ENCODE results near the gene SPOCK3. TPM values are rescaled to one million over a fixed set of nuclear protein-coding genes. Genes with fewer than 3 reads are reported as not detected.
"Not testable (repeated sequence)": the region's sequence is repeated elsewhere in the genome, so short reads cannot be mapped to it uniquely, and the experiment has no call there.

SPOCK3 gene
- total RNA-seq, 4 donors from 2014 or later: 1.3 to 47.5 (median 18.4) TPM

- Histone ChIP-seq H3K4me3 (no peak overlapping the region), H3K36me3 (no peaks in the 10 kb centered on the region), H3K27me3 (no peaks in the 10 kb centered on the region), H3K4me1 (no peaks in the 10 kb centered on the region), H3K9me3 (no peaks in the 10 kb centered on the region), H3K27ac (no peak overlapping the region)
- no peak for TF ChIP-seq POLR2A (IDR thresholded peaks at IDR 0.05)
- TF ChIP-seq CTCF (IDR thresholded peaks at IDR 0.05): no peak
- DNase-seq: no peak
- intact Hi-C loops (cut with DNase I; ENCODE audit: low total_unique reads): no loop called here
Measured at GRCh38 chr4:166887457-166887856, 346.8 kb downstream of the SPOCK3 start.

- TF ChIP-seq CTCF (IDR thresholded peaks at IDR 0.05) (no peak), POLR2A (IDR thresholded peaks at IDR 0.05) (no peak)
- DNase-seq: no peak
- Histone ChIP-seq H3K36me3 (no peaks in the 10 kb centered on the region), H3K27me3 (no peaks in the 10 kb centered on the region), H3K27ac (no peak overlapping the region), H3K4me1 (no peaks in the 10 kb centered on the region), H3K9me3 (no peaks in the 10 kb centered on the region), H3K4me3 (no peak overlapping the region)
- intact Hi-C loops (cut with DNase I; ENCODE audit: low total_unique reads): no loop called here
Measured at GRCh38 chr4:166886718-166887117, 347.6 kb downstream of the SPOCK3 start.

- intact Hi-C loops (cut with DNase I; ENCODE audit: low total_unique reads): no loop called here
- Histone ChIP-seq H3K4me1 (no peaks in the 10 kb centered on the region), H3K4me3 (no peak overlapping the region), H3K36me3 (no peaks in the 10 kb centered on the region), H3K27me3 (no peaks in the 10 kb centered on the region), H3K27ac (no peak overlapping the region), H3K9me3 (no peaks in the 10 kb centered on the region)
- no peak for DNase-seq
- TF ChIP-seq POLR2A (IDR thresholded peaks at IDR 0.05) (no peak), CTCF (IDR thresholded peaks at IDR 0.05) (no peak)
Measured at GRCh38 chr4:166882221-166882620, 352.1 kb downstream of the SPOCK3 start.

- H3K4me3 ChIP-seq: no peak overlapping the region
- H3K27me3 ChIP-seq: no peaks in the 10 kb centered on the region
- no peaks in the 10 kb centered on the region for H3K9me3 ChIP-seq
- intact Hi-C loops (cut with DNase I; ENCODE audit: low total_unique reads): no loop called here
- DNase-seq: no peak
- no peaks in the 10 kb centered on the region for H3K4me1 ChIP-seq
- H3K36me3 ChIP-seq: no peaks in the 10 kb centered on the region
- TF ChIP-seq POLR2A (IDR thresholded peaks at IDR 0.05): no peak
- TF ChIP-seq CTCF (IDR thresholded peaks at IDR 0.05): no peak
- no peak overlapping the region for H3K27ac ChIP-seq
Measured at GRCh38 chr4:166875821-166876220, 358.5 kb downstream of the SPOCK3 start.

GRCh38 chr4:166862032-166862431, 372.3 kb downstream of the SPOCK3 start:
- H3K9me3 ChIP-seq: no peaks in the 10 kb centered on the region
- no peak overlapping the region for H3K4me3 ChIP-seq
- H3K36me3 ChIP-seq: no peaks in the 10 kb centered on the region
- no peaks in the 10 kb centered on the region for H3K27me3 ChIP-seq
- H3K4me1 ChIP-seq: no peaks in the 10 kb centered on the region
- TF ChIP-seq CTCF (IDR thresholded peaks at IDR 0.05) (no peak), POLR2A (IDR thresholded peaks at IDR 0.05) (no peak)
- no peak for DNase-seq
- intact Hi-C loops (cut with DNase I; ENCODE audit: low total_unique reads): no loop called here
- H3K27ac ChIP-seq: no peak overlapping the region

- H3K4me1 ChIP-seq; H3K4me3 ChIP-seq; H3K9me3 ChIP-seq; intact Hi-C loops (cut with DNase I; ENCODE audit: low total_unique reads); H3K27me3 ChIP-seq; H3K27ac ChIP-seq; DNase-seq; H3K36me3 ChIP-seq: not testable (repeated sequence)
Measured at GRCh38 chr4:166850398-166850797, 383.9 kb downstream of the SPOCK3 start.
